Hematopoietic multipotent progenitor cell treated with erythropoietin and hydrocortisone succinate and interleukin-3 and kit ligand, for 6 days (in vitro differentiated cells): ENCODE results near the gene MTRR.

Source experiments
- DNase-seq: peaks from one replicate; pipeline ENCODE4 v3.0.0-alpha.2; 2015

MTRR gene

GRCh38 chr5:7857926-7858632 is 10.9 kb upstream of the MTRR start:
- DNase-seq: peak; percentile 35

- DNase-seq: peak; percentile 60
These were observed 2.8 kb upstream of the MTRR start for GRCh38 chr5:7866196-7866595.

GRCh38 chr5:7867260-7867659 is 1.7 kb upstream of the MTRR start:
- no peak for DNase-seq

- no peak for DNase-seq
These were observed 548 bp upstream of the MTRR start for GRCh38 chr5:7868427-7868772.

- DNase-seq: peak; percentile 38
These were observed 657 bp downstream of the MTRR start for GRCh38 chr5:7869474-7870136.

- peak; percentile 19 for DNase-seq
These were observed 2.7 kb downstream of the MTRR start for GRCh38 chr5:7871653-7872052.

- DNase-seq: no peak
These were observed 3.7 kb downstream of the MTRR start for GRCh38 chr5:7872517-7873130.

GRCh38 chr5:7873216-7873615 is 4.3 kb downstream of the MTRR start:
- DNase-seq: no peak

- DNase-seq: no peak
These were observed 5.7 kb downstream of the MTRR start for GRCh38 chr5:7874639-7875038.

GRCh38 chr5:7875151-7875550 is 6.2 kb downstream of the MTRR start:
- no peak for DNase-seq

- no peak for DNase-seq
These were observed 7.9 kb downstream of the MTRR start for GRCh38 chr5:7876867-7877266.

- no peak for DNase-seq
These were observed 8.9 kb downstream of the MTRR start for GRCh38 chr5:7877851-7878250.

- peak; percentile 54 for DNase-seq
These were observed 9.5 kb downstream of the MTRR start for GRCh38 chr5:7878381-7878873.

GRCh38 chr5:7881091-7881490 is 12.1 kb downstream of the MTRR start:
- peak; percentile 11 for DNase-seq

GRCh38 chr5:7881816-7882215 is 12.9 kb downstream of the MTRR start:
- DNase-seq: no peak

- DNase-seq: no peak
These were observed 14.0 kb downstream of the MTRR start for GRCh38 chr5:7882926-7883325.

- DNase-seq: no peak
These were observed 15.7 kb downstream of the MTRR start for GRCh38 chr5:7884491-7885267.

GRCh38 chr5:7886849-7887475 is 18.0 kb downstream of the MTRR start:
- DNase-seq: peak; percentile 69

GRCh38 chr5:7888901-7889300 is 20.0 kb downstream of the MTRR start:
- no peak for DNase-seq

- no peak for DNase-seq
These were observed 25.5 kb downstream of the MTRR start for GRCh38 chr5:7894439-7894838.

GRCh38 chr5:7894860-7895259 is 25.9 kb downstream of the MTRR start:
- DNase-seq: no peak

GRCh38 chr5:7897014-7897600 is 28.2 kb downstream of the MTRR start:
- peak; percentile 76 for DNase-seq

GRCh38 chr5:7902201-7902600 is 33.3 kb downstream of the MTRR start:
- DNase-seq: no peak
